GM12864 (cell line): ENCODE results near the gene TNFRSF1A.
"Not testable (repeated sequence)": the region's sequence is repeated elsewhere in the genome, so short reads cannot be mapped to it uniquely, and the experiment has no call there.

Experiments
- DNase-seq: peaks from one replicate; pipeline ENCODE4 v3.0.0-alpha.2; 2011; ENCODE audit warnings: low read depth
- H3K4me3 ChIP-seq: 2 replicates; pipeline ENCODE4 v1.5.1; 2011; ENCODE audit warnings: mild to moderate bottlenecking, low read depth, low read length, control low read depth
- TF ChIP-seq, protein P1 (sequence below): IDR thresholded peaks from 2 replicates; pipeline ENCODE4 v1.5.1; 2011; ENCODE audit warnings: low read depth, mild to moderate bottlenecking, moderate library complexity, low read length, control low read depth, inconsistent platforms; ENCODE audit errors: missing control alignments

TNFRSF1A gene

DNA sequence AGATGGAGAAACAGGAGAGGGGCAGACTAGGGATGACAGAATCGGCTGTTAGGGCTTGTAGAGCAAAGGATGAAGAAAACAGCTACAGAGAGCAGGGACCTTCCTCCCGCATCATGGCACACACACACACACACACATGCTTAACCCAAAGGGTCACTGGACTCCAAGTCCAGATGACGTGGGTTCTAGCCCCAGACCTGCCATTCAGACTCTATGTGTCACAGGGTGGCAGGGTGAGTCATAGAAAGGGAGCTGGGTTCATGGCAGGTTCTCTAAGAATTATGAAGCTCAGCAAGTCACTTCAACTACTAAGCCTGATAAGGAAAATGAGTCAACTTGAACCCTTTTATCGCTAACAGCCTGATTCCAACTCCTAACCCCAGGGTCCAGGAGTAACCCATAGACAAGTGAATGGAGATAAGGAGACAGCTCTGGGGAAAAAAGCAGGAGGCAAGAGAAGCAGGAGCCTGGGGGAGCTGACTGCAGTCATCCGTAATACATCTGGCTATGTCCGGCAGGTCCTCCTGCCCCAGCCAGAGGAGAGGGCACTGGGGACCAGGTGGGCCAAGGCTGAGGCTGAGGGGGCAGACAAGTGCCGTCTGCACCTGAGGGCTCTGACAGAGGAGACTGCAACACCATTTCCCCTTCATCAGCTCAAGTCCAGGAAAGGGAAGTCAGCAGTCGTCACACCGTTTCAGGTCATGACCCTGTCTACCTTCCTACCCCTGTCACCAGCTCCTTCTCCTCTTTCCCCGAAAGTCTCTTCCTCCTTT is 3.6 kb upstream of the TNFRSF1A start:
- DNase-seq = no peak
- H3K4me3 ChIP-seq = no peak overlapping the region
- TF ChIP-seq, protein P1, sequence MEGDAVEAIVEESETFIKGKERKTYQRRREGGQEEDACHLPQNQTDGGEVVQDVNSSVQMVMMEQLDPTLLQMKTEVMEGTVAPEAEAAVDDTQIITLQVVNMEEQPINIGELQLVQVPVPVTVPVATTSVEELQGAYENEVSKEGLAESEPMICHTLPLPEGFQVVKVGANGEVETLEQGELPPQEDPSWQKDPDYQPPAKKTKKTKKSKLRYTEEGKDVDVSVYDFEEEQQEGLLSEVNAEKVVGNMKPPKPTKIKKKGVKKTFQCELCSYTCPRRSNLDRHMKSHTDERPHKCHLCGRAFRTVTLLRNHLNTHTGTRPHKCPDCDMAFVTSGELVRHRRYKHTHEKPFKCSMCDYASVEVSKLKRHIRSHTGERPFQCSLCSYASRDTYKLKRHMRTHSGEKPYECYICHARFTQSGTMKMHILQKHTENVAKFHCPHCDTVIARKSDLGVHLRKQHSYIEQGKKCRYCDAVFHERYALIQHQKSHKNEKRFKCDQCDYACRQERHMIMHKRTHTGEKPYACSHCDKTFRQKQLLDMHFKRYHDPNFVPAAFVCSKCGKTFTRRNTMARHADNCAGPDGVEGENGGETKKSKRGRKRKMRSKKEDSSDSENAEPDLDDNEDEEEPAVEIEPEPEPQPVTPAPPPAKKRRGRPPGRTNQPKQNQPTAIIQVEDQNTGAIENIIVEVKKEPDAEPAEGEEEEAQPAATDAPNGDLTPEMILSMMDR = no peak

DNA sequence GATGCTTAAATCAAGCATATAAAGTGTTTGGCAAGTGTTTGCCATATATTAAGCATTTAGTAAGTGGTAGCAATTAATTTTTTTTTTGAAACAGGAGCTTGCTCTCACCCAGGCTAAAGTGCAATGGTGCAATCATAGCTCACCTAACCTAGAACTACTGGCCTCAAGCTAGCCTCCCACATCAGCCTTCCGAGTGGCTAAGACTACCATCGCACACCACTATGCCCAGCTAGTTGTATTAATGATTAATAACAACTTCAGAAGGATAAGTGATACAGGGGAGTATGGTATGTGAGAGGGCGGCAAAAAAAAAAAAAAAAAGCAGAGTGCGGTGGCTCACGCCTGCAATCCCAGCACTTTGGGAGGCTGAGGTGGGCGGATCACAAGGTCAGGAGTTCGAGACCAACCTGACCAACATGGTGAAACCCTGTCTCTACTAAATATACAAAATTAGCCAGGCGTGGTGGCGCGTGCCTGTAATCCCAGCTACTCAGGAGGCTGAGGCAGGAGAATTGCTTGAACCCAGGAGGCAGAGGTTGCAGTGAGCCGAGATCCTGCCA is 2.3 kb upstream of the TNFRSF1A start:
- H3K4me3 ChIP-seq, DNase-seq: not testable (repeated sequence)

DNA sequence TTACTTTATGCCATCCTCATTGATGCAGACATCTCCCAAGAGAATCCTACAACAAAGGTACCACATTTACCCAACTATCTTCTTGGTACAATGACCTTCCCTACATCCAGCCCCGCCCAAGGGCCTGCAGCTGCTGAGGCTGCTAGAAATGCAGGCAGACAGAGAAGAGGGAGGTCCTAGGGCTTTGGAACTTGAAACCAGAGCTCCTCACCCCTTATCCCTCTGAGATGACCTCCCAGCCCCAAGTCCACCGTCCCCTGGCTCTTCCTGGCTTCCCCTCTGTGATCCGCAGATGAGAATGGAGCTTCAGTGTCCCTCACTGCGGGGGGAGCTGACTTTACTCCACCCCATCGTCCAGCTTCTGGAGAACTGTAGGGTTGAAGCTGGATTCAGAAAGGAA is 1.6 kb upstream of the TNFRSF1A start:
- DNase-seq = no peak
- H3K4me3 ChIP-seq = no peak overlapping the region
- TF ChIP-seq, protein P1 = no peak

DNA sequence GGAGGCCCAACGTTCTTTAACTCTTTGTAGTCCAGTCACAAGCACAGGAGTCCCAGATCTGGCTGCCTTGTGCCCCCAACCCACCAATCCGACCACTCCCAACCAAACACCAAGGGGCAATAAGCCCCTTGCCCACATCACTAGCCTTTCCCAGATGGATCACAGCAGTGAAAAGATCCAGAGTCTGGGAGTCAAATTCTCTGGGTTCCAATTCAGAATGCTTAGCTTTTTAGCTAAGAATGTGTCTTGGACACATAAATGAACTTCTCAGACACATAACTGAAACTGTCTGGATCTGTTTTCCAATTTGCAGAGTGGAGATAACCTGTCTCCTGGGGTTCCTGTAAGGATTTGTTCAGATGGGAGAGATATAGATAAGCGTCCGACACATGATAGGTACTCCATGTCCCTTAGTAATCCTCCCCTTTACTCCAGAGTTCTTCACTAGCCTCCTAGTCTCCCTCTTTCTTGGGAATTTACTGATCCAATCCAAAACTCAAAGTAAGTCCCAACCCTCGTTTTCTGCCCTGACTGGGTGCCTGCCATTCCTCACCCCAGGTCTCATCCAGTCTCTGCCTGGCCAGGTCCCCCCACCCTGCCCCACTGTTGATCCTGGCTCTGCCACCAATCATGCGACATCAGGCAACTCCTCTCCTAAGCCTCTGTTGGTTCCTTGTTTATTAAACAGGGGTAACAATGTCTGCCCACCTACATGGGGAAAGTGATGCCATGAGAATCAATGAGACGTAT is 439 bp upstream of the TNFRSF1A start:
- peak overlapping the region; percentile 66 for H3K4me3 ChIP-seq
- TF ChIP-seq, protein P1 = no peak
- DNase-seq = no peak

DNA sequence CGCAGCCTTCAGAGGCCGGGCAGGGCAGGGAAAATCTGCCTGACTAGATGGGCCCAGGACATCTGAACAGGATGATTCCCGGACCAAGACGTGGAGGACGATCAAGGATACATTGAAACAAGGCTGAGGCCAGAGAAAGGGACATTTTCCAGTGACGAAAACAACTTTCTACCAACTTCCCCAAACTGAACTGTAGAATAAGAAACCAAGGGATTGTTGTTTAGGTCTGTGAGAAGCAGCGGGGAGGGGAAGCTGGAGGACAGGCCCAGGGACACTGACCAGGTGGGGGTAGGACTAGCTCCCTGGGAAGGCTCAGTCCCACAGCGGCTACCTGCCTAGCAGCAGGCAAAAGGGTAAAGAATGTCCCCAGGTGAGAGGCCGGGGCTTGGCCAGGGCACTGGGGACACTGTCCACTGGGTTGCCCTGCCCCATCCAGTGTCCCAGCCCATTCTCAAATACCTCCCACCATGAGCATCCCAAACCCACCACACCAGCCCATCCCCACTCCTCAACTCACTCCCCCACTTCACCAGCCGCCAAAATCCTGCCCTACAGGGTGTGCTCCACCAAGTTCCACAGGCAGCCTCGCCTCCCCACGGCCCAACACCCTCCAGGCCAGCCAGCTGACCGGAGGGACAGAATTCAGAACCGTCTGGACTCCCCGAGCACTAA is 995 bp downstream of the TNFRSF1A start:
- TF ChIP-seq, protein P1 = no peak
- DNase-seq = no peak
- peak overlapping the region; percentile 66 for H3K4me3 ChIP-seq

DNA sequence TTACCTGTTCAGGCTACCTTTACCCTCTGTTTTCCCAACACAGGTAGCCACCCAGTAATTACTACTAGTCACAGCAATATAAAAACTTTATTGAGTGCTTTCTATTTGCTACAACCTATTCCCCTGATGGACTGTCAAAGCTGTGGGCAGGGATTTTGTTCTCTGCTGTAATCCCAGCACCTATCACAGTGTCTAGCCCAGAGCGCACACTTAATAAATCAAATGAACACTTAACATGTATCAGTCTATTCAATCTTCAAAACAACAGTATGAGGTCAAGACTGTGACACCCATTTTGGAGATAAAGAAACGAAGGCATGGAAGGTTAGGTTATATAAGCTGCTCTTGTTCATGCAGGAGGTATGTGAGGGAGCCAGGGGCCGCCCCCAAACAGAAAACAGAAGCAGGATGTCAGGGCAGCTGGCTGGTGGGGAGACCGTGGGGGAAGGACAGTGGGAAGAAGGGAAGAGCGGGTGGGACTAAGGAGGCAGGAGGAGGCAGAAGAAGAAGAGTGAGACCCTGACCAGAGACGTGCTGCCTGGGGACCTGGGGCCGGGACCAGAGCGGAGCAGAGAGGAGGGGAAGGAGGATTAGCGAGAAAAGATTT is 1.7 kb downstream of the TNFRSF1A start:
- TF ChIP-seq, protein P1 = no peak
- no peak for DNase-seq
- H3K4me3 ChIP-seq = peak overlapping the region; percentile 66

DNA sequence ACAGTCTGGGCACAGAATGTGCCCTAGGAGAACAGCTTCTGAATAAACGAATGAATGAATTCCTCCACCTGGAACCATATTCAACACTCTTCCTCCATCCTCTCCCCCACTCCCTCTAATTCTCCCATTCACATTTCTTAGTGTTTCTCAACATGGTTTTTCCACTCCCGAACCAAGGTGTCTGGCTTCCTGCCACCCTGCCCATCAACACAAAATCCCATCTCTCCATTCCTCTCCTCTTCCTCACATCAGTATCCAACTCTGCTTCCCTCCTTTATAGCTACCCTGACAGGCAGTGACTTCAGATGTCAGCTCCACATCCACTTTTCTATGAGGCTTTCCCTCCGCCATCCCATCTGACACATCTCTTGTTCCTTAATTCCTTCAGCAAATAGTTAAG is 2.9 kb downstream of the TNFRSF1A start:
- H3K4me3 ChIP-seq = no peak overlapping the region
- TF ChIP-seq, protein P1 = no peak
- DNase-seq = no peak

DNA sequence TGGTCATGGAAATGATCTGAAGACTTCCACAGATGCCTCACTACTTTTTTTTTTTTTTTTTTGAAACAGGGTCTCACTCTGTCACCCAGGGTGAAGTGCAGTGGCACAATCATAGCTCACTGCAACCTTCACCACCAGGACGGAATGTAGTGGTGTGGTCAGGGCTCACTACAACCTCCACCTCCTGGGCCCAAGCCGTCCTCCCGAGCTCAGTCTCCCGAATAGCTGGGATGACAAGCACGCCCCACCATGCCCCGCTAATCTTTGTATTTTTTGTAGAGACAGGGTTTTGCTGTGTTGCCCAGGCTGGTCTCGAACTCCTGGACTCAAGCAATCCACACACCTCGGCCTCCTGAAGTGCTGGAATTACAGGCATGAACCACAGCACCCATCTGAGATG is 3.3 kb downstream of the TNFRSF1A start:
- H3K4me3 ChIP-seq, DNase-seq: not testable (repeated sequence)
